Measurements from ENCODE around the gene TMEM161A.
"Not testable (repeated sequence)": the region's sequence is repeated elsewhere in the genome, so short reads cannot be mapped to it uniquely, and the experiment has no call there.

TMEM161A gene

DNA sequence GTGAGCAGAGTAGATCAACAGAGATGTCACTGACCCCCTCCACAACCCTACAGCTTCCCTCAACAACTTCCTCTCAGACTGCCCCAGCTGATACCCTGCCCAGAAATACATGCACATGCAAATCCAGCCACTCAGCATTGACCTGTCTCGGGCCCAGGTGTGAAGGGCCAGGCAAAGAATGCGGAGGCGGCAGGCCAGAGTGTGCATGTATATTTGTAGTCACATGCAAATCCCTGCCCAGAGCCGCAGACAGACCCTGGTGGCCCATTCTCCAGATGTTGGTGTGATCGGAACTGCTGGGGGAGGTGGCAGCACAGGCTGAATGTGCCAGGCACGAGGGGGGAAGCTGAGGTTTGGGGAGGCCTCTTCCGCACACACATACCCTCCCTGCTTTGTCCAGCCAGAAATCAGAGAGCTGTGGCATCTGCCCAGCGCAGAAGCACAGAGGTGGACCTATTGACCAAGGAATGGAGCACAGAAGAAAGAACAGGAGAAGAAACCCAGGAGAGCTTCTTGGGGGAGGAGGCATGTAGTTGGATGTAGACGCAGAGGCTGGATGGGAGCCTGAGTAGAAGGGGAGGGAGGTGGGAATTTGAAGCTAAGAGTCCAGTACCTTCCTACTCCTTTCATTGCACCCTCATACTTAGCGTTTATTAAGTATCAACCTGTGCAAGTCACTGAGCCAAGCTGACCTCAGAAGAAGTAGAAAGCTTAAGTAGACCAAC lies 17.4 kb upstream of the TMEM161A start:
- no peak for DNase-seq (ENCODE audit: low spot score)

DNA sequence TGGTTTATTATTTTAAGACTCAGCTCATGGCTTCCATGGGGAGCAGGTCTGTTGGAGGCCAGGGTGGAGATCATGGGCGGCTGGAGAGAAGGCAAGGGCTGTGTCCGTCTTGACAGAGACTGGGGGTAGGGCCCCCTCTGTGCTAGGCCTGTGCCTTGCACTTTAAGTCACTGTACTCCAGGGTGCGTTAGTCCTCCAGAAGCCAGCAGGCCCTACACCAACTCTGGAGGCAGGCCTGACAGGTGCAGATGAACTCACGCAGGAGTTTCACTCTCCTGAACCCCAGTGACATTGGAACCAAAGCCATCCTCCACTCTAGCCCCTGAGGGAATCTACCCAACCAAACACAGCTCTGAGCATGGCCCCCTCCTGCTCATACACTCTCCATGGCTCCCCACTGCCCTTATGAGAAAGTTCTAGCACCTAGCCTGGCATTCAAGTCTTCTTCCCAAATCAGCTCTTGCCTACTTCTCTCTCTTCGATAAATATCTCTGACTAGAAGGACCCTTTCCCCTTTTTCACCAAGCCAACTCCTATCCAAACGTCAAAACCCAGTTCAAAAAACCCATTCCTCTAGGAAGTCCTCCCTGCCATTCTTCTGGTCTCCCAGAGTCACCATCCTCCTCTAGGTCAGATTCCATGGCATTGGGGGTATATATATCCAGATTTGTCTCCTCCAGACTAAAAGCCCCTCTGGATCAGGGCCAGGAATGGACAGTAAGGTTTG lies 16.7 kb upstream of the TMEM161A start:
- DNase-seq (ENCODE audit: low spot score), result no peak

DNA sequence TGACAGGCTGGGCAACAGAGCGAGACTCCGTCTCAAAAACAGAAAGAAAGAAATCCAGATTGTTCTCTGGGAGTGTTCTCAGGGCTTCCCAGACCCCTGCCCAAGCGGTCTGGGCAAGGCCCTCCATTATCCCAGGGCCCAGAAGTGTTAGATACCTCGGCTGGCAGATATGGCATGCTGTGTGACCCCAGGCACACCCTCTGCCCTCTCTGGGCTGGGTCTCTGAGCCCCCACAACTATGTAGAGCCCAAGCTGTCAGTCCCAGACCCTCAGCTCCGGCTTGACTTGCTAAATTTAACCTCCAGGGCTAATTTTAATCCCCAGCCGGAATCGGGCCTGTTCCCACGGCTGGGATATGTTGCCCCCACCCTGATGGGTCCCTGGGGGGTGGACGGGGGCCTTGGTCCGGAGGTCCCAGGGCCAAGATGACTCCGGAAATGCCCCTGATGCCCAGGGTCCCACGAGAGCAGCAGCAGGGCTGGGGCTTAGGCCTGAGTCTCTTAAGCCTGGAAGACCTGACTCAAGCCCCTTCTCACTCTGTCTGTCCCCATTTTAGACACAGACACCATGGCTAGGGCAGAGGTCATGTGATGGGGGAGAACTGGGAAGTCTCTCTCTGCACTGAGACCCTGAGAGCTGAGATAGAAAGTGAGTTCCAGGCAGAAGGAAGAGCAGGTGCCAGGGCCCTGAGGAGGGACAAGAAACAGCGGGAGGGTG lies 14.5 kb upstream of the TMEM161A start:
- DNase-seq (ENCODE audit: low spot score), result no peak

DNA sequence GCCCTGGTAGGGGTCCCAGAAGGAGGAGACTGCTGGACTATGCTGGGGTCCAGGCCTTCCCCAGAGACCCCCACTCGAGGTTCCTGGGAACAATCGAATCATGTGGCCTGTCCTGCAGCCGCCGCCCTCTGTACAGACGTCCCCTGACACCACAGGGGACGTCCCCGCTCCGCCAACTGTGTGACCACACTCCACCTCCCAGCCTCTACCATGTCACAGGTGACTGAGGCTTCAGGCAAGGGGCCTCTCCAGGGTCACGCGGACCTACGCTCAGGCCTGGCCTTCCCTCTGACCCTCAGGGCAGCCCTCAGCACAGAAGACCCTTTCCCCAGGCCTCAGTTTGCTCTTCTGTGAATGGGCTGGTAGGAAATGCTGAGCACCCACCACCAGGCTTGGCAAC lies 13.1 kb upstream of the TMEM161A start:
- no peak for DNase-seq (ENCODE audit: low spot score)

DNA sequence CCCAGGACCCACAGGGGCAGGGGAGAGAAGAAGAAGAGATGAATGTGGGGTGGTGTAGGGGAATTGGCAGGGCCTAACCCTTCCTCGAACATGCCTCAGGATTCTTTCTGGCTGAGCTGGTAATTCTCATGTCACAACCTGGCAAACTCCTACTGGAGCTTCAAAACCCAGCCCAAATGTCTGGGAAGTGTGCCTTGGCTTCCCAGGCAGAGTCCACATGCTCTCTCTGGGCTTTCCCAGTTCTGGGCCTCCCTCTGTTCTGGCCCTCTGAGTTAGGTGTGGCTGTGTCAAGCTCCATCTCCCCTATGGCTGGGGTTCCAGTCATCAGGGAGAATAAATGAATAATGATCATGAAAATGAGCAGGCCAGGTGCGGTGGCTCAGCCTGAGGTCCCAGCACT lies 11.2 kb upstream of the TMEM161A start:
- DNase-seq (ENCODE audit: low spot score), result no peak

DNA sequence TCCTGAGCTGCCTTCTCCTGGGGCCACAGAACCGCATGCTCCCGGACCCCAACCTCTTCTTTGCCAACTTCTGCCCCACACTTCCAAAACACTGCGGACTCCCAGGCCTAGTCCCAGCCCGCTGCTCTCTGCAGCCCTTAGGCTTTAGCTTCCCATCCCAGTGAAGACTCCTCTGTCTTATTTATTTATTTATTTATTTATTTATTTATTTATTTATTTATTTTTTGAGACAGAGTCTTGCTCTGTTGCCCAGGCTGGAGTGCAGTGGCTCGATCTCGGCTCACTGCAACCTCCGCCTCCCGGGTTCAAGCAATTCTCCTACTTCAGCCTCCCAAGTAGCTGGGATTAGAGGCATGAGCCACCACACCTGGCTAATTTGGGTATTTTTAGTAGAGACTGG lies 10.2 kb upstream of the TMEM161A start:
- DNase-seq (ENCODE audit: low spot score), result not testable (repeated sequence)

DNA sequence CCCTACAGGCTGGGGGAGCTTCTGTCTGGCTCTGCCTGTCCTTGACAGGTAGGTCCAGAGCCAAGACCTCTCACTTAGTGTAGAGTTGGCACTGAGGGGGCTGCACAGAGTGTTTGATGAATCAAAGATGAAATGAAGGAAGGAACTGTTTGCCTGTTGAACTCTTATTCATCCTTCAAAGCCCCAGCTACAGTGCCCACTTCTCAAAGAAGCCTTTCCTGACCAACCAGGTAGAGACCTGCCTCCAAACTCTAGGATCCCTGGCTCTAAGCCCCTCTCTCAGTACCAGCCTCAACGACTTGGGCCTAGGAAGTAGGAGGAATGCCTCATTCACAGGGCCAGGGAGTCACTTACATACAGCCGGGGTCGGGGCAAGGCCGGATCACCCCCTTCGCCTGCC lies 9.1 kb upstream of the TMEM161A start:
- no peak for DNase-seq (ENCODE audit: low spot score)

DNA sequence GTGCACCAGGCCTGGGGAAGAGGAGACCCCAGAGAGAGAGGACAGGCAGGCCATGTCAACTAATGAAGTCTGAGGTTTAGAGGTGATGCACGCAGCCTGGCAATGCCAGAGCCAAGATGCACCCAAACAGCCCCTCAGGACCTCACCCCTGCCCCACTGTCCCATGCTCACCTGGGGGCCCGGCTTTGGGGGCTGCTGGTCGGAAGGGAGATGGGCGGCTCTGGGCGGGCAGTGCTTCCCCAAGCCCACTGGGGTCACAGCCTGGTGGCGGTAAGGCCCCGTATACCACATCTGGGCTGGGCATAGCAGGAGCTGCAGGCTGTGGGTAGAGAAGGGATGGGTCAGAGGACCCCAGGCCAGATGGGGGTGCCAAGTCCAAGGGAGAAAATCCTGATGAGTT lies 8.6 kb upstream of the TMEM161A start:
- no peak for DNase-seq (ENCODE audit: low spot score)

DNA sequence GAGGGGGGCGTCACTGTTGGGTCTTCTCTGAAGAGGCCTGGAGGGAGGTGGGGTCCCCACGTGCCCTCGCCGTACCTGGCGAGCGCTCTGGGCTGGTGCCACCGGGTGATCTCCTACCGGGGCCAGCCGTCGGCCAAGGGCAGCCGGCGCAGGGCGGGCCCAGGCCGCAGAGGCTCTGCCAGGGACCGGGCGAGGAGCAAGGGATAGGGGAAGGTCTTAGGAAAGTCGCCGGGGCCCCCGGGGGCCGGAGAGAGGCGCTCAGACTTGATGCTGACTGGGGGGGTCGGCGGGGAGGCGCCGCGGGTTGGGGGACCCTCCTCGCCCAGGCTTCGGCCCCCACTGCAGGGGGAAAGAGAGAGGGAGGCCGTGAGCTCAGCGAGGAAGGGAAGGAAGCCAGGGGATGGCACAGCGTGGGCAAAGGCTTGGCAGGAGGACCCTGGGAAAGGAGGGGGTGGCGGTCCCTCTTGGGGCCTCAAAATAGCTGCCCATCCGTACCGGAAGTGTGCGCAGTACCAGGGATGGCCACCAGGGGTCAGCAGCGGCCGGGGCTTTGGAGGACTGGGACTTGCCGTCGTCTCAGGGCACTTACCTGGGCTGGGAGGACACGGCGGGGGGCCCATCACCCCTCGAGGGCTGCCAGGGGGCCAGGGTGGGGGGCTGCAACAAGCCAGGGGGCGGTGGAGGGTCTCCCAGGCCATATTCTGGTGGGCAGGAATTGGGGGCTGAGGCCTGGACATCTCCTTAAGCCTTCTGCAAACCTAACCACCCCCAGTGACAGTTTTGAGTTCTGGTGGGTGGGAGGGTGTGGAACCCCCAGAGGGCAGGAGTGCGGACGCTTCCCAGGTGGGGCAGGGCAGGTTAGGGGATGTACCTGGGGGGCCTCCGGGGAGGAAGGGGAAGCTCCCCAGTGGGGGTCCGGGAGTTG lies 7.7 kb upstream of the TMEM161A start:
- DNase-seq (ENCODE audit: low spot score), result peak; percentile 51

DNA sequence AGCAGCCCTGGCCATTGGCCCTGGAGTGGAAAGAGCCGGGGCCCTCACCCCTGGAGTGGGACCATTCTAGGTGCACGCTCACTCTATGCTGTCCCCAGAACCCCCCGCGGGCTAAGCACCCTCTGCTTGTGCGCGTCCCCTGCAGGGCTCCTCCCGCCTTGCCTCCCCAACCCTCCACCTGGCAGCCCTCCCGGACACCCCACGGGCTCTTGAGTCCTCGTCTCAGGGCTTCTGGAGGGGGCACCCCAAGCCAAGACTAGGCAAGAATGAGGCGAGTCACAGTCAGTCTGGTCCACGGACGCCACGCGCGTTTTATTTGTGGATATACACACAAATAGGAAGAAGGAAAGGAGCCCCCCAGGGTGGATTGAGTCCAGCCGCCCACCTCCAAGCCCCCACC lies 7.0 kb upstream of the TMEM161A start:
- no peak for DNase-seq (ENCODE audit: low spot score)

DNA sequence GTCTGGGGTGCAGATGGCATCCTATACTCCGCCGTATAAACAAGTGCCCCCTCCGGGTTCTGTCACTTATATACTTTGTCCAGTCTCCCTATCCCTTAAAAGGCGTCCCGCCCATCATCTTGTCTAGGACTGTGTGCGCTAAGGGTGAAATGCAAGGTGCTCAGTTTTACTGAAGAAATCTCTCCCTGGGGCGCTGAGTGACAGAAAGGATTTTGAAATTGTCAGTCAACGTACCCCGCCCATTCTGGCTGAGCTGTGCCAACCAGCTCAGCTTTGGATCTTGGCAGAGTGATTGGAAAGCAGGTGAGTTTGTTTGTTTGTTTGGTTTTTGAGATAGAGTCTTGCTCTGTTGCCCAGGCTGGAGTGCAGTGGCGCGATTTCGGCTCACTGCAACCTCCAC lies 4.1 kb upstream of the TMEM161A start:
- DNase-seq (ENCODE audit: low spot score), result no peak

DNA sequence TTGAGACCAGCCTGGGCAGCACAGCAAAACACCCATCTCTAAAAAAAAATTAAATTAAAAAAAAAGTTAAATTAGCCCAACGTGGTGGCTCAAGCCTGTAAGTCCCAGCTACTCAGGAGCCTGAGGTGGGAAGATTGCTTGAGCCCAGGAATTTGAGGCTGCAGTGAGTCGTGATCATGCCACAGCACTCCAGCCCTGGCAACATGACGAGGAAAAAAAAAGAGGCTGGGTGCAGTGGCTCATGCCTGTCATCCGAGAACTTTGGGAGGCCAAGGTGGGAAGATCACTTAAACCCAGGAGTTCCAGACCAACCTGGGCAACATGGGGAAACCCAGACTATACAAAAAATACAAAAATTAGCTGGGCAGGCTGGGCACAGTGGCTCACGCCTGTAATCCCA lies 2.2 kb upstream of the TMEM161A start:
- no peak for DNase-seq (ENCODE audit: low spot score)

DNA sequence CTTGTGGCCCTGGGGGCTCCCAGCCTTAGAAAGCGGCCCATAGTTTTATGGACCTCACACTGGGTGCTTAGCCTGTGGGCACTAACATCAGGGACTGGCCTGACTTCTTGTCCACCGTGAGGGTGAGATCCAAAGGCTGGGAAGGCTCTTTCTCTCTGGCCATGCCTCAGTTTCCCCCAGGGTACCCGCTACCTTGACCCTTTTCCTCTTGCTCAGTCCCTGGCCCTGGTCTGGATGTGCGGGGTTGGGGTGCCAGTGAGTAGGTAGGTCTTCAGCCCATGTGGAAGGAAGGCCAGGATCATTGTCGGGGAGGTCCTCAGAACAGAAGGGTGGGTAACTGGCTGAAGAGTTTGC lies 1.6 kb upstream of the TMEM161A start:
- no peak for DNase-seq (ENCODE audit: low spot score)

DNA sequence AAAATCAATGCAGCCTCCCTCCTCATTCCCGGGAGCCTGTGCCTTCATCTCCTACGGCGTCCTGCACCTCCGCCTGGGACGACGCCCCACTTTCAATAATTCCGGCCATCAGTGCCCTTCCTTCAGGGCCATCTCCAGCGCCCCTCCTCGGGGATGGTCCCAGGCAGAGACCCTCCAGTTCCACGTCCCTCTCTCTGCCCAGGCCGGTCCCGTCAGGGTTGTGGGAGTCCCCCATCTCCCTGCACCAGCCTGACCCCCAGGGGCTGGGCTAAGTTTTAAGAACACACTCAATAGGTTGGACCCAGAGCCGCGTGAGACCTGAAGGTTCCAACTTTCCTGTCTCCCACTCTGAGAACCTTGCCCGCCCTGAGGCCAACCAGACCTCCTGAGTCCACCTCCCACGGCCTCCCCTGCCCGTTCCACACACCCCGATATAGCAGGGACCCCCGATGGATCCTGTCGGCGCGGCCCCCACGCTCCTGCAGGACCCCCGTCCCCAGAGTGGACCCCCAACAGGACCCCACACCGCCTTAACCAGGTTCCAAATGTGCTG lies 646 bp downstream of the TMEM161A start:
- DNase-seq (ENCODE audit: low spot score), result no peak

DNA sequence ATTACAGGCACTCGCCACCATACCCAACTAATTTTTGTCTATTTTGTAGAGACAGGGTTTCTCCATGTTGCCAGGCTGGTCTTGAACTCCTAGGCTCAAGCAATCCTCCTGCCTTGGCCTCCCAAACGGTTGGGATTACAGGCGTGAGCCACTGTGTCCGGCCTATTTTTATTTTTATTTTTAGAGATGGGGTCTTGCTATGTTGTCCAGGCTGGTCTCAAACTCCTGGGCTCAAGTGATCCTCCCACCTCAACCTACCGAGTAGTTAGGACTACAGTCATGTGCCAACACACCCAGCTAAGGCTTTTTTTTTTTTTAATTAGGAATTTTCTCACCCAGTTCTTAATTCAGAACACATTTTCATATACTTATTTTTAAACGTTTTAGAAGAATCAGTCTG lies 2.6 kb downstream of the TMEM161A start:
- DNase-seq (ENCODE audit: low spot score), result not testable (repeated sequence)

DNA sequence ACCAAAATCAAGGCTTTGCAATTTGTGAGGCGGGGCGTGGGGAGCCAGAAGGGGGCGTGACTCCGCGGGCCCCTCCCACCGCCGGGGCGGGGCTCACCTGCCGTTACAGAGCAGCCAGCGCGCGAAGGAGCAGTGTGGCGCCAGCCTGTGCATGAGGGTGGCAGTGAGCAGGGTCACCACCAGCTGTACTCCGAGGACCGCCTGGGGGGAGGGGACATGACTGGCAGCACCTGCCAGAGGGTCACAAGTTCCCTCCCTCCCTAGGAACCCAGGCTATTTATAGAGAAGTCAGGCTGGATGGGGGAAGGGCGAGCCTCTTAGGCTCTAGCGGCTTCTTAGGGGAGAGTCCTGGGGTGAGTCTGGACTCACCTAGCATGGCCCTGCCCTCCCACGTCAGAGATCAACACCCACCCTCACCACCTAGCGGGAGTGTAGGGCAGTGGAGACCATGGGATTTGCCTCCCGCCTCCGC lies 3.6 kb downstream of the TMEM161A start:
- DNase-seq (ENCODE audit: low spot score), result no peak

DNA sequence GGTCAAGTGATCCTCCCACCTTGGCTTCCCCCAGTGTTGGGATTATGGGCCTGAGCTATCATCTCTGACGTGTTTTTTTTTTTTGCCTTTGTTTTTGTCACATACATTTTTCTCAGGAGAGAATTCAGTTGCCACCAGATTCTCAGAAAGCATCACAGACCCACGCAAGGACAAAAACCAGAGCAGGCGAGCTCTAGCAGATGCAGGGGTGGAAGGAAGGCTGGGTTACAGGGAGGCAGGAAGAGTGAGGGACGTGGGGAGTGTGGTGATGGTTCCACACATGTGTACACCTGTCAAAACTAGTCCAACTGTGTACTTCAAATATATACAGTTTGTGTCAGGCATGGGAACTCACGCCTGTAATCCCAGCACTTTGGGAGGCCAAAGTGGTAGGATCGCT lies 4.3 kb downstream of the TMEM161A start:
- DNase-seq (ENCODE audit: low spot score), result no peak

DNA sequence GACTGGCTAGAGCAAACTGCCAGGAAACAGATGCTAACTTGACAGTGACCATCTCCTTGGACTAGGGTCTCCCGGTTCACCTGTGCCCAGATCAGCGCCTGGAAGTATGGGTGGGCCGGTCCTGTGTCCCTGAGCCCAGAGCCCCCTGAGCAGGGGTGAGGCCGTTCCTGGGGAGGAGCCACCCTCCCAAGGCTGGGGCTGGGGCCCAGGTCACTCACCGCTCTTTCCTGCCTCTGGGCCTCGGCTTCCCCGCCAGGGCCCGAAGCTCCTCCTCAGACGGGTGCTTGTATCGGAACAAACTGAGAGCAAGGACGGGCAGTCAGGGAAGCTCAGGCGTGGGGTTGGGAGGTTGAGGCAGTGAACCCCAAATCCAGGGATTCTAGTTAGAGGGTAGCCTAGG lies 5.4 kb downstream of the TMEM161A start:
- DNase-seq (ENCODE audit: low spot score), result no peak

DNA sequence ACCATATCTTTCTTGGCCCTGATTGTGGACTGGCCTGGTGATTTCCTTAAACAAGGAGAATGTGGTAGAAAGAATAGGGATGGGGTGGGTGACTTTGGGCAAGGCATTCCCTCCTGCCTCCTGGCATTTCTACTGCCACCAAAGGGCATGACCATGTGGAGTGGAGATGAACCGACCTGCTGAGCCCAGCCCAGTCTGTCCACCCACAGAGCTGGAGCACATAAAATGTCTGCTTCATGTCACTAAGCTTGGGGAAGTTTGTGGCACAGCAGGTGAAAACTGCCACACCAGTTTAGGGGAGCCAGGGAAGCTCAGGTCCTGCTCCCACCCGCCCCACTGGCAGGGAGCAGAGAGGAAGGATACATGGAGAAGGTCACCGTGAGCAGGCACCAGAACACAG lies 6.3 kb downstream of the TMEM161A start:
- DNase-seq (ENCODE audit: low spot score), result no peak

DNA sequence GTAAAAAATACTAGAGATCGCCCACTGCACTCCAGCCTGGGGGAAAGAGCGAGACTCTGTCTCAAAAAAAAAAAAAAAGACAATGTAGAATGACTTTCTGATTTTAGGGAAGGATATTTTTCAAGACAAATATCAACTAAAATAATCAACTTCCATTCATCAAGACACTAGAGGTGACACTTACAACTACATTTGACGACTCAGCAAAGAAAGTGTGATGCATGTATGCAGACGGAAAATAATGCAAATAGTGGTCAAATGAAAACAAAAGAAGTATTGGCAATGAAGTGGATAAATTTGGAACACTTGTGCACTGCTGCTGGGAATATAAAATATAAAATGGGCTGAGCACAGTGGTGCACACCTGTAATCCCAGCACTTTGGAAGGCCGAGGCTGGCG lies 12.2 kb downstream of the TMEM161A start:
- DNase-seq (ENCODE audit: low spot score), result no peak

DNA sequence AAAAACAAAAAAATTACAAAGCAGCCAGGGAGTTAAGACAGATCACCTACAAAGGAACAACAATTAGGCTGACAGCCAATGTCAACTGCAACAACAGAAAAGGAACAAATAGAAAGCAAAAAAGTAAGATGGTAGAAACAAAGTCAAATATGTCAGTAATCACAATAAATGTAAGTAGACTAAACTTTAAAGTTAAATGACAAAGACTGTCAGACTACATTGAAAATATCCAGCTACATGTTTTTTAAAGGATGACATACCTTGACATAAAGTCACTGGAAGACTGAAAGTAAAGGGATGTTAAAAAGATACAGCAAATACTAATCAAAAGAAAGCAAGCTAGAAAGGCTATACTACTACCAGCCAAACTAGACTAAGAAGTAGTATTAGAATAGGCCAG lies 14.9 kb downstream of the TMEM161A start:
- no peak for DNase-seq (ENCODE audit: low spot score)

DNA sequence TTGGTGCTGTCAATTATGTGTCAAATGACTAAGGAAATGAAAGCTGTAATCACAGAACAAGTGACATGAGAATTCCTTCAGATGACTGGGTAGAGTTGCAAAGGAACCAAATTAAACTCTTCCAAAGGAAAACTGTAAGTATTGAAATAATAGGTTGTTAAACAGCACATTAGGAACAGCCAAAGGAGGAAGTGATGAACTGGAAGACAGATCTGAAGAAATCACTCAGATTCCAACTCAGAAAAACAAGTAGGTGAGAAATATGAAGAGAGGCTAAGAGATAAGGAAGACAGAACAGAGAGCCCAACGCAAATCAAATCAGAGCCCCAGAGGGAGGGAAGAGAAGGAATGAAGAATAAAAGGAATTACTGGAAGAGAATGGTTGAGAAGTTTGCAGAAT lies 15.4 kb downstream of the TMEM161A start:
- no peak for DNase-seq (ENCODE audit: low spot score)

Measured in COLO829 (cell line).